Fibroblast of villous mesenchyme (primary cell): Measurements from ENCODE around the gene PPP1R14B. TPM values are rescaled to one million over a fixed set of nuclear protein-coding genes. Genes with fewer than 3 reads are reported as not detected.

ENCODE experiments used
- DNase-seq: peaks from one replicate; pipeline ENCODE4 v3.0.0-alpha.2; 2010; ENCODE audit warnings: low read depth
- H3K4me3 ChIP-seq: 2 replicates; pipeline ENCODE4 v1.5.1; 2011; ENCODE audit warnings: low read depth, mild to moderate bottlenecking, low read length
- total RNA-seq: library from RNA; depleted of rRNA; stranded (reverse); fragments of >200 nt; gene quantifications from 2 replicates; pipeline ENCODE4 v1.2.3, GENCODE V29; 2012
- TF ChIP-seq, protein P1 (sequence below): IDR thresholded peaks from 2 replicates; pipeline ENCODE4 v1.5.1; 2012; ENCODE audit warnings: low read depth, mild to moderate bottlenecking, low read length; ENCODE audit not compliant: insufficient read depth

Gene PPP1R14B
- total RNA-seq, 1 donor: 155 TPM

DNA sequence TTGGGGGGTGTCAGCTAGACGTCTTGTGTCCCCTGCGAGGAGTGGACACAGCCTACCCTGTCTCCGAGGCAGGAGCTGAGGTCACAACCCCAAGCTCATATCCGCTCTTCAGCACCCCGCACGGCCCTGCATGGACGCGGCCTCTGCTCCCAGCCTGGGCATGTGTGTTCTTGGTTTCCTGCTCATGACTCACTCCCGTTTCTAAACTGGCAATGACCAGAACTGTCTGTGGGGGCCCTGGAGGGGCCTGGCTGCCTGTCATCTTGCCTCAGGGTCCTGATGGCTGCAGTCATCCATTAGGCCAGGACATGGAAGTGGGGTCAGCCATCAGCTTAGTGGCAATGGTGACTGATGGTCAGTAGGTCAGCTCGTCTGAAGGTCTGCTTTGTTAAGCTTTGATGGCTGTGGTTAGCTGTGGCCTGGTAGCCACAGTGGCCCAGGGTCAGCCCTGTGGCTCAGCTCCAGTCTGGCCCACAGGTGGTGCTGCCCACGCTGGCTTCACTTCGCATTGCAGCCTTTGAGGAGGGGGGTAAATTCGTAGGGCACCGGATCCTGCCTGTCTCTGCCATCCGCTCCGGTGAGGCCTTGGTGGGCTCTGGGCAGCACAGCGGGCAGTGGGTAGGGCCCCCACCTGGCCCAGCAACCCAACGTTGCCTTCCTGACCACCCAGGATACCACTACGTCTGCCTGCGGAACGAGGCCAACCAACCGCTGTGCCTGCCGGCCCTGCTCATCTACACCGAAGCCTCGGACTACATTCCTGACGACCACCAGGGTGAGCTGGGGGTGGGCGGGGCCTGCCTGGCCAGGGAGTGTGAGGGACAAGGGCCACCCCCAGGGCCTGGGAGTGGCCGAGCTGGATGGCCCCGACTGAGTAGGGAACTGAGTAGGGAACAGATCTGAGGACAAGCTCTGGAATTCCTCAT, 16.5 kb upstream of the PPP1R14B start:
- no peak overlapping the region for H3K4me3 ChIP-seq
- DNase-seq: peak; percentile 50
- TF ChIP-seq, protein P1, sequence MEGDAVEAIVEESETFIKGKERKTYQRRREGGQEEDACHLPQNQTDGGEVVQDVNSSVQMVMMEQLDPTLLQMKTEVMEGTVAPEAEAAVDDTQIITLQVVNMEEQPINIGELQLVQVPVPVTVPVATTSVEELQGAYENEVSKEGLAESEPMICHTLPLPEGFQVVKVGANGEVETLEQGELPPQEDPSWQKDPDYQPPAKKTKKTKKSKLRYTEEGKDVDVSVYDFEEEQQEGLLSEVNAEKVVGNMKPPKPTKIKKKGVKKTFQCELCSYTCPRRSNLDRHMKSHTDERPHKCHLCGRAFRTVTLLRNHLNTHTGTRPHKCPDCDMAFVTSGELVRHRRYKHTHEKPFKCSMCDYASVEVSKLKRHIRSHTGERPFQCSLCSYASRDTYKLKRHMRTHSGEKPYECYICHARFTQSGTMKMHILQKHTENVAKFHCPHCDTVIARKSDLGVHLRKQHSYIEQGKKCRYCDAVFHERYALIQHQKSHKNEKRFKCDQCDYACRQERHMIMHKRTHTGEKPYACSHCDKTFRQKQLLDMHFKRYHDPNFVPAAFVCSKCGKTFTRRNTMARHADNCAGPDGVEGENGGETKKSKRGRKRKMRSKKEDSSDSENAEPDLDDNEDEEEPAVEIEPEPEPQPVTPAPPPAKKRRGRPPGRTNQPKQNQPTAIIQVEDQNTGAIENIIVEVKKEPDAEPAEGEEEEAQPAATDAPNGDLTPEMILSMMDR: no peak

DNA sequence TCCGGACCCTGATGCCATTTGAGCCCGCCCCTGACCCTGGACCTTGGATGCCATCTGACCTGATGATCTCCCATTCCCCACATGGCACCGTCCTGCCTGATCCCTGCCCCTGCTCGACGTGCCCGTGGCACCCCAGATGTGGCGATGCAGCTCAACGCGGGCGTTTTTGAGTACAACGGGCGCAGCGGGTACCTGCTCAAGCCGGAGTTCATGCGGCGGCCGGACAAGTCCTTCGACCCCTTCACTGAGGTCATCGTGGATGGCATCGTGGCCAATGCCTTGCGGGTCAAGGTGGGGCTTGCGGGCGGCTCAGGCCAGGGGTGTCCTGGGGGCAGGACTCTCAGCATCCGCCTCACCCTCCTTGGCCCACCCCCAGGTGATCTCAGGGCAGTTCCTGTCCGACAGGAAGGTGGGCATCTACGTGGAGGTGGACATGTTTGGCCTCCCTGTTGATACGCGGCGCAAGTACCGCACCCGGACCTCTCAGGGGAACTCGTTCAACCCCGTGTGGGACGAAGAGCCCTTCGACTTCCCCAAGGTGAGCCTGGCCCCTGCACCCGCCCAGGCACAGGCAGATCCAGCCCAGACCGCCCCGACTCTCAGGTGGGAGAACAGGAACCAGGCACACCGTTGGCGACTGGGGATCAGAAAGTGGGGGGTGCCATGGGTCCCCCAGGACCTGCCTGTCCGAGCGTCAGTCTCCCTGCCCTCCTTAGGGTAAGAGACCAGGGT, 15.7 kb upstream of the PPP1R14B start:
- no peak overlapping the region for H3K4me3 ChIP-seq
- TF ChIP-seq, protein P1: no peak
- DNase-seq: no peak

DNA sequence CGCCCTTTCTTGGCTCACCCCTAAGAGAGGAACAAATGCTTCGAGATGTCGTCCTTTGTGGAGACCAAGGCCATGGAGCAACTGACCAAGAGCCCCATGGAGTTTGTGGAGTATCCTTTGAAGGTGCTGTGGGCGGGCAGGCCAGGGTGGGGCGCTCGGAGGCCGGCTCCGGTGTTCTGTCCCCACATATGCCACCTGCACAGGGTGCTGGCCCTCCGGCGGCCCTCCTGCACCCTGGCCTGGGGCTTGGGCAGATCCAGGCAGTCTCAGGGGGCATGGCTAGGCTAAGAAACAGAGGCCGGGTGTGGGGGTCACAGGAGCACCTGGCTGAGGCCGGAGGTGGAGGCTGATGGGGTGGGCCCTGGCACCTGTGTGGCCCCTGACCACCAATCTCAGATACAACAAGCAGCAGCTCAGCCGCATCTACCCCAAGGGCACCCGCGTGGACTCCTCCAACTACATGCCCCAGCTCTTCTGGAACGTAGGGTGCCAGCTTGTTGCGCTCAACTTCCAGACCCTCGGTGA, 14.9 kb upstream of the PPP1R14B start:
- TF ChIP-seq, protein P1: no peak
- DNase-seq: no peak
- no peak overlapping the region for H3K4me3 ChIP-seq

DNA sequence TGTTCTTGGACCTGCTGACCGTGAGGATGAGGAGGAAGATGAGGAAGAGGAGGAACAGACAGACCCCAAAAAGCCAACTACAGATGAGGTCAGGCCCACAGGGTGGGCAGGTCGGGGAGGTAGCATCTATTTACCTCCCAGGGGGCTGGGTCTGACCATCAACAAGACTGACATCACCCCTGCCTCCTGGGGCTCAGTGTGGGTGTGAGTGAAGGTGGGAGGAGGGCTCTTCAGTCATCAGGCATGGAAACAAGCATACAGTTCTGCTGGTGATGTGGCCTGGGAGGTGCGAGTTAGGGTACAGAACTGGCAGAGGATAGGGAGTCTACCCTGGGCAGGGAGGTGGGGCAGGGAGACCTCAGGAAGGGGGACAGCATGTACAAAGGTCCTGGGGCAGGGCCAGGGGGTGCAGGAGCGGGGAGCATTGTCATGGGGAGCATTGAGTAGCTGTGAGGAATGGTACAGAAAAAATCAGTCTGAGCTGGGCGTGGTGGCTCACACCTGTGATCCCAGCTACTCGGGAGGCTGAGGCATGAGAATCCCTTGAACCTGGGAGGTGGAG, 13.5 kb upstream of the PPP1R14B start:
- H3K4me3 ChIP-seq: no peak overlapping the region
- DNase-seq: no peak

DNA sequence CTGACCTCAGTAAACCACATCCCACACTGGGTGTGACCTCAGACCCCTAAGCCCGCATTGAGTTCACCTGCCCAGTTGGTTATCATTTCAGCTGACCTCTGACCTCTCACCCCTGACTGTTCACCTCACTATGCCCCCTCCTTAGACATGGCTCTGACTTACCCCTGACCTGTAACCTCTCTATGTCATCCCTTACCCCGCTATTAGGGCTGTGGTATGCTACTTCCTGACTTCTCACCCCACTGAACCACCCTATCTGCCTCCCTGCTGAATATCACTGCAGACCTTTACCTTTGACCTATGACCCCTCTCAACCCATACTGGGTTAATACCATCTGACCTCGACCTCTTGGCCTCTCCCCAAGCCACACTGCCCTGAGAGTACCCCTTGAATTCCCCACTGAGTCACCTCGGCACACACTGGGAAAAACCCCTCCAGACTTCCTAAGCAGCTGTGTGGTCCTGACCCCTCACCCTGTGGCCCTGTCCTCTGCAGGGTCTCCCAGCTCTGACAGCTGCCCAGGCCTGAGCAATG, 12.9 kb upstream of the PPP1R14B start:
- no peak for DNase-seq
- TF ChIP-seq, protein P1: no peak

More for the DNA sequence above, 13.5 kb upstream of the PPP1R14B start:
- TF ChIP-seq, protein P1: no peak

DNA sequence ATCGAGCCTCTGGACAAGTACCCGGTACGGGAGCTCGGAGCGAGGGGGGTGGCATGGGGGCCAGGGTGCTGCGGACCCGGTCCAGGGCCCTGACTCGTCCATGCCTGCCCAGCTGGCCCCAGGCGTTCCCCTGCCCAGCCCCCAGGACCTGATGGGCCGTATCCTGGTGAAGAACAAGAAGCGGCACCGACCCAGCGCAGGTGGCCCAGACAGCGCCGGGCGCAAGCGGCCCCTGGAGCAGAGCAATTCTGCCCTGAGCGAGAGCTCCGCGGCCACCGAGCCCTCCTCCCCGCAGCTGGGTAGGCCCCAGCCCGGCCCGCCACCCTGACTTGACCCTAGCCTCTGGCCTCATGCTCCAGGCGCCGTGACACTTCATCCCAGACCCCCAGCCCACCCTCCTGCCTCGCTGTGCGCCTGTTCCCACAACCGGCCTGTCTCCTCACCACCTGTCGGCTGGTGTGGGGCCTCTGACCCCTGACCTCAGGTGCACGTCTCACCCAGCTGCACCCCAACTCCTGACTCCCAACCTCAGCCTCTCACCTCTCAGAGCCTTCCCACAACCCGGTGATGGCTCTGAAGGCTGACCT, 12.3 kb upstream of the PPP1R14B start:
- no peak overlapping the region for H3K4me3 ChIP-seq
- no peak for DNase-seq
- TF ChIP-seq, protein P1: no peak

More for the DNA sequence above, 12.9 kb upstream of the PPP1R14B start:
- no peak overlapping the region for H3K4me3 ChIP-seq
